ENCODE results near the gene GAL3ST1.
"Not testable (repeated sequence)": the region's sequence is repeated elsewhere in the genome, so short reads cannot be mapped to it uniquely, and the experiment has no call there.

The GAL3ST1 gene

DNA sequence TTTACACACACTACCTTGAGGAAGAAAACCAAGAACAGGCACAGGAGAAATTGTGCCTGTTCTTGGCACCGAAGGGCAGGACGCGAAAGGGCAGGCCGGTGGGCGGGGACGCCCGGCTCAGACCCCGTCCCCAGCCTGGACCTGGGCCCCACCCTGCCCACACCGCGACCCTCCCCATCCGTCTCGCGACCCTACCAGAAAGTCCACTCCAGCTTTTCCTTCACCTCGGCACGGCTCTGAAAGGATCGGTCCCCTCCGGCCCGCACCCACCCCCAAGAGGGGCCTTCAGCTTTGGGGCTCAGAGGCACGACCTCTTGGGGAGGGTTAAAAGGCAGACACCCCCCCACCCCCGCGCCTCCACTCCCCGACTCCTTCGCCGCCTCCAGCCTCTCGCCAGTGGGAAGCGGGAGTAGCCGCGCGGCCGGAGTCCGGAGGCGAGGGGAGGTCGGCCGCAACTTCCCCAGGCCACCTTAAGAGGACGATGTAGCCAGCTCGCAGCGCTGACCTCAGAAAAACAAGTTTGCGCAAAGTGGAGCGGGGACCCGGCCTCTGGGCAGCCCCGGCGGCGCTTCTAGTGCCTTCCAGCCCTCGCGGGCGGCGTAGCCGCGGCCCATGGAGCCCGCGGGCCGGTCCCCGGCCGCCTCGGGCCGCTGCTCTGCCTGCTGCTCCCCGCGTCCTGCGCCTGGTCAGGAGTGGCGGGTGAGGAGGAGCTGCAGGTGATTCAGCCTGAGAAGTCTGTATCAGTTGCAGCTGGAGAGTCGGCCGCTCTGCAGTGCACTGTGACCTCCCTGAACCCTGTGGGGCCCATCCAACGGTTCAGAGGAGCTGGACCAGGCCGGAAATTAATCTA lies 32.3 kb downstream of the GAL3ST1 start:
- Histone ChIP-seq H3K4me3 (IDR thresholded peaks at IDR 0.05; ENCODE audit: insufficient read depth, low read depth, low read length) (no peak overlapping the region), H2AFZ (ENCODE audit: low read depth) (no peak overlapping the region), H3K27ac (no peak overlapping the region)

GRCh38 chr22:30541511-30541910 lies 33.0 kb downstream of the GAL3ST1 start:
- H4K20me1 ChIP-seq (ENCODE audit: insufficient read depth); H3K4me3 ChIP-seq (IDR thresholded peaks at IDR 0.05; ENCODE audit: insufficient read depth, low read depth, low read length); H2AFZ ChIP-seq (ENCODE audit: low read depth); H3K36me3 ChIP-seq (ENCODE audit: insufficient read depth); H3K4me1 ChIP-seq (ENCODE audit: low read depth, poor library complexity, severe bottlenecking); H3K27ac ChIP-seq; H3K9ac ChIP-seq; H3K4me2 ChIP-seq; H3K79me2 ChIP-seq (ENCODE audit: insufficient read depth, low read depth): not testable (repeated sequence)
- H3K27me3 ChIP-seq (ENCODE audit: insufficient read depth, low read depth) = peaks cover 10% of the 10 kb centered on the region; the same call in 1 of the 2 replicates

More for the DNA sequence above, 32.3 kb downstream of the GAL3ST1 start:
- H3K79me2 ChIP-seq (ENCODE audit: insufficient read depth, low read depth) = no peaks in the 10 kb centered on the region
- TF ChIP-seq, protein P1, sequence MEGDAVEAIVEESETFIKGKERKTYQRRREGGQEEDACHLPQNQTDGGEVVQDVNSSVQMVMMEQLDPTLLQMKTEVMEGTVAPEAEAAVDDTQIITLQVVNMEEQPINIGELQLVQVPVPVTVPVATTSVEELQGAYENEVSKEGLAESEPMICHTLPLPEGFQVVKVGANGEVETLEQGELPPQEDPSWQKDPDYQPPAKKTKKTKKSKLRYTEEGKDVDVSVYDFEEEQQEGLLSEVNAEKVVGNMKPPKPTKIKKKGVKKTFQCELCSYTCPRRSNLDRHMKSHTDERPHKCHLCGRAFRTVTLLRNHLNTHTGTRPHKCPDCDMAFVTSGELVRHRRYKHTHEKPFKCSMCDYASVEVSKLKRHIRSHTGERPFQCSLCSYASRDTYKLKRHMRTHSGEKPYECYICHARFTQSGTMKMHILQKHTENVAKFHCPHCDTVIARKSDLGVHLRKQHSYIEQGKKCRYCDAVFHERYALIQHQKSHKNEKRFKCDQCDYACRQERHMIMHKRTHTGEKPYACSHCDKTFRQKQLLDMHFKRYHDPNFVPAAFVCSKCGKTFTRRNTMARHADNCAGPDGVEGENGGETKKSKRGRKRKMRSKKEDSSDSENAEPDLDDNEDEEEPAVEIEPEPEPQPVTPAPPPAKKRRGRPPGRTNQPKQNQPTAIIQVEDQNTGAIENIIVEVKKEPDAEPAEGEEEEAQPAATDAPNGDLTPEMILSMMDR (conservative IDR thresholded peaks at IDR 0.05; ENCODE audit: low read depth, low read length) = no peak
- no peaks in the 10 kb centered on the region for H3K4me1 ChIP-seq (ENCODE audit: low read depth, poor library complexity, severe bottlenecking)
- H3K36me3 ChIP-seq (ENCODE audit: insufficient read depth) = no peaks in the 10 kb centered on the region
- H3K4me2 ChIP-seq = no peak overlapping the region
- no peaks in the 10 kb centered on the region for H4K20me1 ChIP-seq (ENCODE audit: insufficient read depth)
- no peak overlapping the region for H3K9ac ChIP-seq
- H3K27me3 ChIP-seq (ENCODE audit: insufficient read depth, low read depth) = peaks cover 10% of the 10 kb centered on the region; the same call in 1 of the 2 replicates

DNA sequence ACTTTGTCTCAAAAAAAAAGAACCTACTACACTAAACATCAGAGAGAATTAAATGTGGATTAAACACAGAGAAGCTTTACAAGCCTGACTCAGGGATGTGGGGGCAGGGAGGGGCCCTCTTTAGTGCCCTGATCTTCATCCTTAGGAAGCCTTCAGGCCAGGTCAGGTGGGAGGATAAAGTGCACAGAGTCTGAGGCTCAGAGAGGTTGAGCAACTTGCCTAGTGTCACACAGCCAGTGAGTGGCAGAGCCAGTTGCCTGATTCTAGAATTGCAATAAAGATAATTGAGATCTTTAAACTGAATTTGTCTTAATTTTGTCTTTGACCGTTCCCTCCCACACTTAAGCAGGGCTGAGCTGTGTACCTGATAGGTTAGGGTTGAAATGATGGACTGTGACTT lies 35.1 kb downstream of the GAL3ST1 start:
- no peaks in the 10 kb centered on the region for H3K79me2 ChIP-seq (ENCODE audit: insufficient read depth, low read depth)
- TF ChIP-seq, protein P1 (conservative IDR thresholded peaks at IDR 0.05; ENCODE audit: low read depth, low read length) = no peak
- H2AFZ ChIP-seq (ENCODE audit: low read depth) = no peak overlapping the region
- H3K4me2 ChIP-seq = no peak overlapping the region
- H3K4me3 ChIP-seq (IDR thresholded peaks at IDR 0.05; ENCODE audit: insufficient read depth, low read depth, low read length) = no peak overlapping the region
- H3K27me3 ChIP-seq (ENCODE audit: insufficient read depth, low read depth) = peaks cover 3% of the 10 kb centered on the region; the same call in 1 of the 2 replicates
- peaks cover 6% of the 10 kb centered on the region for H3K4me1 ChIP-seq (ENCODE audit: low read depth, poor library complexity, severe bottlenecking)
- H3K36me3 ChIP-seq (ENCODE audit: insufficient read depth) = no peaks in the 10 kb centered on the region
- H4K20me1 ChIP-seq (ENCODE audit: insufficient read depth) = no peaks in the 10 kb centered on the region
- no peak overlapping the region for H3K9ac ChIP-seq
- H3K27ac ChIP-seq = no peak overlapping the region

DNA sequence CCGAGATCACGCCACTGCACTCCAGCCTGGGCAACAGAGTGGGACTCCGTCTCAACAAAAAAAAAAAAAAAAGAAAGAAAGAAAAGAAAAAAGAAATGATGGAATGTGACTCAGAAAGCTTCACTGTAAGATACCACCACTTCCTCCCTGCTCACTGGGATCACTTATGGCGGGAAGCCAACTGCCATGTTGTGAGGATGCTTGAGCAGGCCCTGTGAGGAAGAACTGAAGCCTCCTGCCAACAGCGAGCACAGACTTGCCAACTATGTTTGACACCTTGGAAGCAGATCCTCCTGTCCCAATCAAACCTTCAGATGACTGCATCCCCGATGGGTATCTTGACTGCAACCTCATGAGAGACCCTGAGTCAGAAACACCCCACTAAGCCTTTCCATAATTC lies 36.2 kb downstream of the GAL3ST1 start:
- H3K9ac ChIP-seq = no peak overlapping the region
- H2AFZ ChIP-seq (ENCODE audit: low read depth) = no peak overlapping the region
- no peaks in the 10 kb centered on the region for H4K20me1 ChIP-seq (ENCODE audit: insufficient read depth)
- H3K36me3 ChIP-seq (ENCODE audit: insufficient read depth) = no peaks in the 10 kb centered on the region
- H3K4me2 ChIP-seq = no peak overlapping the region
- no peaks in the 10 kb centered on the region for H3K79me2 ChIP-seq (ENCODE audit: insufficient read depth, low read depth)
- no peak overlapping the region for H3K4me3 ChIP-seq (IDR thresholded peaks at IDR 0.05; ENCODE audit: insufficient read depth, low read depth, low read length)
- no peak overlapping the region for H3K27ac ChIP-seq
- H3K4me1 ChIP-seq (ENCODE audit: low read depth, poor library complexity, severe bottlenecking) = peaks cover 6% of the 10 kb centered on the region
- no peaks in the 10 kb centered on the region; the same call in 1 of the 2 replicates for H3K27me3 ChIP-seq (ENCODE audit: insufficient read depth, low read depth)
- TF ChIP-seq, protein P1 (conservative IDR thresholded peaks at IDR 0.05; ENCODE audit: low read depth, low read length) = no peak
